Gastroesophageal sphincter (tissue), 3 donors: ENCODE data around the gene MYRIP.

Source experiments
- CTCF ChIP-seq, 4 experiments: fragments of 200-600 bp in 2 of 4; fragments of 450-650 bp in 2 of 4; sonication (generic) in 1 of 4; IDR thresholded peaks; one replicate each; pipeline ENCODE4 v1.5.1; 2017 to 2019; ENCODE audit warnings: antibody characterized with exemption in 4 of 4, mild to moderate bottlenecking in 2 of 4, moderate library complexity in 2 of 4
- EP300 ChIP-seq: sonication (generic); formaldehyde crosslinking; IDR thresholded peaks from one replicate; pipeline ENCODE4 v1.6.1; 2017; ENCODE audit warnings: antibody characterized with exemption, mild to moderate bottlenecking
- POLR2A ChIP-seq, 2 donors: fragments of 450-650 bp; IDR thresholded peaks; one replicate each; pipeline ENCODE4 v1.6.1; 2017; ENCODE audit warnings: antibody characterized with exemption in 2 of 2, mild to moderate bottlenecking in 2 of 2, moderate library complexity in 1 of 2
- POLR2AphosphoS5 ChIP-seq: sonication (generic); formaldehyde crosslinking; IDR thresholded peaks from one replicate; pipeline ENCODE4 v1.6.1; 2017; ENCODE audit warnings: antibody characterized with exemption

DNA sequence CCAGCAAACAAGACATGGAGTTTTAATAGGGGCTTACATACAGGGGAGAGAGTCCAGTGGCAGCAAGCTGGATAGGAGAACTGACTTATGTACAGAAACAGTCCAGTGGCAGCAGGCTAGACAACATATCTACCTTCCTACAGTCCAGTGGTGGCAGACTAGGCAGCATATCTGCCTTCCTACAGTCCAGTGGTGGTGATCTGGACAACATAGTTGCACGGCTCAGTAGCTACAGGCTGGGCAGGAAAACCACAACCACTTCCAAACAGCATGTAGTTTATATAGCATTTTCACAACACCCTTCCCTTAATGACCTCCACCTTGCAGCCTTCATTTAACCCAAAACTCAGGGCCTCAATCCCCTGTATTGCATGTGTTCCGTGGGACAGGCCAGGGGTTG, 318.8 kb downstream of the MYRIP start:
- TF ChIP-seq EP300, result no peak
- no peak for TF ChIP-seq POLR2A (IDR thresholded peaks at IDR 0.05)
- no peak for TF ChIP-seq CTCF (IDR thresholded peaks at IDR 0.05)
- TF ChIP-seq POLR2AphosphoS5, result no peak
